ENCODE measurements around the gene LACC1.

LACC1 gene

DNA sequence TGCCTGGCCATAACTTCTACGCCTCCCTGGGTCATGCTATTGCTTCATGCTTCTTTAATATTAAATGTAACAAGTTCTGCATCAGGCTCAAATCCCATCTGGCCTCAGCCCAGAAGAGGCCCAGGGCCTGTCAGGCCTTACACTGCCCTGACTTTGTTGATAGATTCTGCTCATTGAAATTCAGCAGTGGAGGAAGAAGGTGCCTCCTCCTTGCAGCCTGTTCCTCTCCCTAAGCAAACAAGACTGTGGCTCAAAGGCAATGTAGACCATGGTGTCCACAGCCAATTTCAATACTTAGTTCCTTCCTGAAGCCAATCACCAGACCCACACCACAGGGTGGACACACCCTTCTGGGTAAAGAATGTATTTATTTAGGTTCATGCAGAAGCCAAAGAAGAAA is 59.4 kb downstream of the LACC1 start:
- TF ChIP-seq, protein P1, sequence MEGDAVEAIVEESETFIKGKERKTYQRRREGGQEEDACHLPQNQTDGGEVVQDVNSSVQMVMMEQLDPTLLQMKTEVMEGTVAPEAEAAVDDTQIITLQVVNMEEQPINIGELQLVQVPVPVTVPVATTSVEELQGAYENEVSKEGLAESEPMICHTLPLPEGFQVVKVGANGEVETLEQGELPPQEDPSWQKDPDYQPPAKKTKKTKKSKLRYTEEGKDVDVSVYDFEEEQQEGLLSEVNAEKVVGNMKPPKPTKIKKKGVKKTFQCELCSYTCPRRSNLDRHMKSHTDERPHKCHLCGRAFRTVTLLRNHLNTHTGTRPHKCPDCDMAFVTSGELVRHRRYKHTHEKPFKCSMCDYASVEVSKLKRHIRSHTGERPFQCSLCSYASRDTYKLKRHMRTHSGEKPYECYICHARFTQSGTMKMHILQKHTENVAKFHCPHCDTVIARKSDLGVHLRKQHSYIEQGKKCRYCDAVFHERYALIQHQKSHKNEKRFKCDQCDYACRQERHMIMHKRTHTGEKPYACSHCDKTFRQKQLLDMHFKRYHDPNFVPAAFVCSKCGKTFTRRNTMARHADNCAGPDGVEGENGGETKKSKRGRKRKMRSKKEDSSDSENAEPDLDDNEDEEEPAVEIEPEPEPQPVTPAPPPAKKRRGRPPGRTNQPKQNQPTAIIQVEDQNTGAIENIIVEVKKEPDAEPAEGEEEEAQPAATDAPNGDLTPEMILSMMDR (conservative IDR thresholded peaks at IDR 0.05), result no peak
- TF ChIP-seq ZFX (IDR thresholded peaks at IDR 0.05), result no peak
- no peak overlapping the region for H3K27ac ChIP-seq

DNA sequence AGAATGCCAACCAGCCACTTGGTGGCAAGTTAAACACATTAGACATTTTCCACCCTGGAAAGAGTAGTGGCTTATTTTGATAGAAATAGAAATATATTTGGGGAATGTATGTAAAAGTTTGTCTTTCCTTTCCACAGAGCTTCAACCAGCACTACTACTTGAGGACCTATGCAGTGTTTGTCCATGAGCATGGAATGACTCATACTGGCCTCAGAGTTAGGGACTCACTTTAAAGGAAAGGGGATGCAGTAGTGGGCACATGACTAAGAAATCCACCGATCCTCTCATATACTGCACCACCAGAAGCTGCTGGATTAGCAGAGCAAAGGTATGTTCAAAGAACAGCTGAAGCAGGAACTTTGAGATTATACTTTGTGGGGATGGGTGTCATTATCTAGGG is 62.6 kb downstream of the LACC1 start:
- no peak for TF ChIP-seq ZFX (IDR thresholded peaks at IDR 0.05)
- TF ChIP-seq, protein P1 (conservative IDR thresholded peaks at IDR 0.05), result no peak
- no peak overlapping the region for H3K27ac ChIP-seq

Data from C4-2B (cell line).